Breast epithelium (tissue), 3 donors: ENCODE results near the gene CDR2.

Source experiments
- POLR2AphosphoS5 ChIP-seq, 3 donors: sonication (generic); formaldehyde crosslinking; IDR thresholded peaks; one replicate each; pipeline ENCODE4 v1.6.1; 2017; ENCODE audit warnings: antibody characterized with exemption in 3 of 3
- TF ChIP-seq, protein P1 (sequence below), 3 donors: fragments of 450-650 bp; IDR thresholded peaks; one replicate each; pipeline ENCODE4 v1.5.1; 2016 to 2017; ENCODE audit warnings: antibody characterized with exemption in 3 of 3, mild to moderate bottlenecking in 3 of 3, moderate library complexity in 3 of 3

DNA sequence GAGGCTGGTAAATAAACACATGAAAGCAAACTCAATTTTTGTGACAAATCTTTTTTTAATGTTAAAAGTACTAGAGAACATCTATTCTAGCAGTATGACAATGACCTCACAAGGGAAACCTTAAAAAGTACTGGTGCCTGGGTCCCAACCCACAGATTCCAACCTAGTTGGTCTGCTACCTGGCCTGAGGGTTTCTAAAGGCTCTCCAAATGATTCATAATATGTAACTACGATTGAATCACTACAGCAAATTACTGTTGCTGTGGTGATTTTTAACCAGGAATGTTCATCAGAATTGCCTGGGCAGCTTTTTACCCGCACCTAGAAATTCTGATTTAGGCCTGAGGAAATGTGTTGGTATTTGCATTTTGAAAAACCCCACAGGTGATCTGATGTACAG lies 26.1 kb downstream of the CDR2 start:
- no peak for TF ChIP-seq POLR2AphosphoS5 (IDR thresholded peaks at IDR 0.05)
- TF ChIP-seq, protein P1, sequence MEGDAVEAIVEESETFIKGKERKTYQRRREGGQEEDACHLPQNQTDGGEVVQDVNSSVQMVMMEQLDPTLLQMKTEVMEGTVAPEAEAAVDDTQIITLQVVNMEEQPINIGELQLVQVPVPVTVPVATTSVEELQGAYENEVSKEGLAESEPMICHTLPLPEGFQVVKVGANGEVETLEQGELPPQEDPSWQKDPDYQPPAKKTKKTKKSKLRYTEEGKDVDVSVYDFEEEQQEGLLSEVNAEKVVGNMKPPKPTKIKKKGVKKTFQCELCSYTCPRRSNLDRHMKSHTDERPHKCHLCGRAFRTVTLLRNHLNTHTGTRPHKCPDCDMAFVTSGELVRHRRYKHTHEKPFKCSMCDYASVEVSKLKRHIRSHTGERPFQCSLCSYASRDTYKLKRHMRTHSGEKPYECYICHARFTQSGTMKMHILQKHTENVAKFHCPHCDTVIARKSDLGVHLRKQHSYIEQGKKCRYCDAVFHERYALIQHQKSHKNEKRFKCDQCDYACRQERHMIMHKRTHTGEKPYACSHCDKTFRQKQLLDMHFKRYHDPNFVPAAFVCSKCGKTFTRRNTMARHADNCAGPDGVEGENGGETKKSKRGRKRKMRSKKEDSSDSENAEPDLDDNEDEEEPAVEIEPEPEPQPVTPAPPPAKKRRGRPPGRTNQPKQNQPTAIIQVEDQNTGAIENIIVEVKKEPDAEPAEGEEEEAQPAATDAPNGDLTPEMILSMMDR (IDR thresholded peaks at IDR 0.05), result no peak
